NCI-H446 treated with DMSO at 0.1 percent for 48 hours (cell line): ENCODE measurements around the gene THAP12.

ENCODE experiments used
- DNase-seq: peaks from one replicate; lab custom pipeline; 2025; lab: John Stamatoyannopoulos, UW

The THAP12 gene

GRCh38 chr11:76376746-76377558 lies 4.0 kb downstream of the THAP12 start:
- DNase-seq, result no peak

GRCh38 chr11:76371170-76371569 lies 9.8 kb downstream of the THAP12 start:
- no peak for DNase-seq

GRCh38 chr11:76369406-76369805 lies 11.5 kb downstream of the THAP12 start:
- DNase-seq, result no peak

GRCh38 chr11:76368490-76368889 lies 12.4 kb downstream of the THAP12 start:
- DNase-seq, result no peak

- no peak for DNase-seq
These were observed 15.8 kb downstream of the THAP12 start for GRCh38 chr11:76365038-76365679.

GRCh38 chr11:76362716-76363115 lies 18.2 kb downstream of the THAP12 start:
- DNase-seq, result no peak

GRCh38 chr11:76361776-76362175 lies 19.2 kb downstream of the THAP12 start:
- DNase-seq, result no peak

- DNase-seq, result no peak
These were observed 19.6 kb downstream of the THAP12 start for GRCh38 chr11:76361374-76361773.

- no peak for DNase-seq
These were observed 25.8 kb downstream of the THAP12 start for GRCh38 chr11:76355172-76355571.

- DNase-seq, result no peak
These were observed 32.6 kb downstream of the THAP12 start for GRCh38 chr11:76348348-76348747.

- no peak for DNase-seq
These were observed 33.5 kb downstream of the THAP12 start for GRCh38 chr11:76347466-76347865.

GRCh38 chr11:76339221-76339620 lies 41.7 kb downstream of the THAP12 start:
- DNase-seq, result no peak

- DNase-seq, result no peak
These were observed 43.0 kb downstream of the THAP12 start for GRCh38 chr11:76337923-76338322.

- no peak for DNase-seq
These were observed 43.5 kb downstream of the THAP12 start for GRCh38 chr11:76337469-76337868.

GRCh38 chr11:76336597-76336996 lies 44.3 kb downstream of the THAP12 start:
- no peak for DNase-seq

- DNase-seq, result no peak
These were observed 45.1 kb downstream of the THAP12 start for GRCh38 chr11:76335842-76336241.

- no peak for DNase-seq
These were observed 46.0 kb downstream of the THAP12 start for GRCh38 chr11:76334826-76335389.

GRCh38 chr11:76330651-76331050 lies 50.3 kb downstream of the THAP12 start:
- no peak for DNase-seq

GRCh38 chr11:76329983-76330382 lies 50.9 kb downstream of the THAP12 start:
- no peak for DNase-seq

- DNase-seq, result no peak
These were observed 51.8 kb downstream of the THAP12 start for GRCh38 chr11:76329084-76329648.

- peak; percentile 58 for DNase-seq
These were observed 53.1 kb downstream of the THAP12 start for GRCh38 chr11:76327756-76328388.

- no peak for DNase-seq
These were observed 53.7 kb downstream of the THAP12 start for GRCh38 chr11:76327202-76327601.
